Ectodermal cell (in vitro differentiated cells): ENCODE results near the gene ZFYVE28.
"Not testable (repeated sequence)": the region's sequence is repeated elsewhere in the genome, so short reads cannot be mapped to it uniquely, and the experiment has no call there.

Source experiments
- H3K27ac ChIP-seq: 2 replicates; pipeline ENCODE4 v1.7.0; 2013; ENCODE audit warnings: mild to moderate bottlenecking, low read depth, low read length; ENCODE audit not compliant: insufficient read depth, poor library complexity, severe bottlenecking
- H3K27me3 ChIP-seq: 2 replicates; pipeline ENCODE4 v1.7.0; 2013; ENCODE audit warnings: mild to moderate bottlenecking, low read length; ENCODE audit not compliant: insufficient read depth, control insufficient read depth, poor library complexity, severe bottlenecking
- H3K36me3 ChIP-seq: one replicate; pipeline ENCODE4 v1.7.0; 2013; ENCODE audit warnings: low read length; ENCODE audit not compliant: control insufficient read depth, insufficient read depth
- H3K4me1 ChIP-seq: one replicate; pipeline ENCODE4 v1.7.0; 2013; ENCODE audit warnings: low read length; ENCODE audit not compliant: control insufficient read depth, insufficient read depth
- H3K4me3 ChIP-seq: 2 replicates; pipeline ENCODE4 v1.7.0; 2013; ENCODE audit warnings: low read depth, low read length, control low read depth; ENCODE audit not compliant: insufficient read depth
- H3K9me3 ChIP-seq: 2 replicates; pipeline ENCODE4 v1.7.0; 2013; ENCODE audit warnings: mild to moderate bottlenecking, low read length, moderate library complexity; ENCODE audit not compliant: control insufficient read depth
- WGBS, 2 experiments: methylation state at CpG; one replicate each; pipeline ENCODE4 v1.1.7; 2013; ENCODE audit warnings: missing lambda C conversion rate in 2 of 2; 5-methylcytosine and 5-hydroxymethylcytosine counted together

Gene ZFYVE28

GRCh38 chr4:2275546-2276251 lies 142.7 kb downstream of the ZFYVE28 start:
- Histone ChIP-seq H3K36me3 (no peaks in the 10 kb centered on the region), H3K27me3 (no peaks in the 10 kb centered on the region), H3K9me3 (no peaks in the 10 kb centered on the region), H3K4me3 (no peak overlapping the region), H3K4me1 (no peaks in the 10 kb centered on the region), H3K27ac (no peak overlapping the region)
- WGBS, 2 experiments: 95% methylated on average over 44 of the region's 44 CpGs

- not testable (repeated sequence) for H3K4me1 ChIP-seq
These were observed 143.4 kb downstream of the ZFYVE28 start for GRCh38 chr4:2275044-2275397.

GRCh38 chr4:2274320-2275043 lies 144.0 kb downstream of the ZFYVE28 start:
- no peak overlapping the region for H3K27ac ChIP-seq
- no peaks in the 10 kb centered on the region for H3K4me1 ChIP-seq
- WGBS, 2 experiments: 90 to 91% methylated on average over 21 of the region's 21 CpGs
- no peaks in the 10 kb centered on the region for H3K9me3 ChIP-seq
- no peaks in the 10 kb centered on the region for H3K36me3 ChIP-seq
- H3K27me3 ChIP-seq: no peaks in the 10 kb centered on the region
- H3K4me3 ChIP-seq: no peak overlapping the region

More at GRCh38 chr4:2275044-2275397, 143.4 kb downstream of the ZFYVE28 start:
- not testable (repeated sequence) for H3K27ac ChIP-seq, H3K9me3 ChIP-seq, H3K4me3 ChIP-seq, H3K36me3 ChIP-seq, H3K27me3 ChIP-seq
- 94 to 95% methylated on average over 10 of the region's 10 CpGs for WGBS, 2 experiments

- WGBS, 2 experiments: 89 to 90% methylated on average over 24 of the region's 24 CpGs
- H3K4me1 ChIP-seq: no peaks in the 10 kb centered on the region
- H3K27me3 ChIP-seq: no peaks in the 10 kb centered on the region
- H3K27ac ChIP-seq: no peak overlapping the region
- H3K9me3 ChIP-seq: no peaks in the 10 kb centered on the region
- H3K36me3 ChIP-seq: no peaks in the 10 kb centered on the region
- no peak overlapping the region for H3K4me3 ChIP-seq
These were observed 144.7 kb downstream of the ZFYVE28 start for GRCh38 chr4:2273657-2274319.

GRCh38 chr4:2273221-2273620 lies 145.2 kb downstream of the ZFYVE28 start:
- Histone ChIP-seq H3K36me3 (no peaks in the 10 kb centered on the region), H3K4me3 (no peak overlapping the region), H3K27me3 (no peaks in the 10 kb centered on the region), H3K4me1 (peaks cover 4% of the 10 kb centered on the region), H3K27ac (no peak overlapping the region), H3K9me3 (no peaks in the 10 kb centered on the region)
- 88% methylated on average over 15 of the region's 15 CpGs for WGBS, 2 experiments

GRCh38 chr4:2272828-2273120 lies 145.7 kb downstream of the ZFYVE28 start:
- H3K27me3 ChIP-seq: no peaks in the 10 kb centered on the region
- H3K27ac ChIP-seq: no peak overlapping the region
- H3K9me3 ChIP-seq: no peaks in the 10 kb centered on the region
- H3K4me3 ChIP-seq: no peak overlapping the region
- H3K36me3 ChIP-seq: no peaks in the 10 kb centered on the region
- H3K4me1 ChIP-seq: peaks cover 7% of the 10 kb centered on the region
- 91 to 92% methylated on average over 6 of the region's 6 CpGs for WGBS, 2 experiments

GRCh38 chr4:2272026-2272827 lies 146.2 kb downstream of the ZFYVE28 start:
- Histone ChIP-seq H3K9me3 (no peaks in the 10 kb centered on the region), H3K4me1 (peaks cover 7% of the 10 kb centered on the region), H3K27ac (no peak overlapping the region), H3K4me3 (no peak overlapping the region), H3K27me3 (no peaks in the 10 kb centered on the region), H3K36me3 (no peaks in the 10 kb centered on the region)
- 93 to 94% methylated on average over 25 of the region's 25 CpGs for WGBS, 2 experiments

GRCh38 chr4:2271279-2272025 lies 147.0 kb downstream of the ZFYVE28 start:
- Histone ChIP-seq H3K27me3 (no peaks in the 10 kb centered on the region), H3K36me3 (no peaks in the 10 kb centered on the region), H3K4me1 (peaks cover 9% of the 10 kb centered on the region), H3K9me3 (no peaks in the 10 kb centered on the region), H3K4me3 (no peak overlapping the region), H3K27ac (no peak overlapping the region)
- WGBS, 2 experiments: 91 to 94% methylated on average over 27 of the region's 27 CpGs

- H3K9me3 ChIP-seq: no peaks in the 10 kb centered on the region
These were observed 147.9 kb downstream of the ZFYVE28 start for GRCh38 chr4:2270341-2271165.

More at GRCh38 chr4:2270341-2271165, 147.9 kb downstream of the ZFYVE28 start:
- Histone ChIP-seq H3K4me3 (no peak overlapping the region), H3K4me1 (peaks cover 10% of the 10 kb centered on the region), H3K27me3 (no peaks in the 10 kb centered on the region), H3K27ac (no peak overlapping the region), H3K36me3 (no peaks in the 10 kb centered on the region)
- WGBS, 2 experiments: 88 to 92% methylated on average over 34 of the region's 34 CpGs
